HepG2 (cell line): ENCODE results near the gene GJA3. TPM values are rescaled to one million over a fixed set of nuclear protein-coding genes. Genes with fewer than 3 reads are reported as not detected.
A peak's percentile ranks its signal among the peaks of the same experiment; 100 is the strongest.

ENCODE experiments used
- BORCS8-MEF2B ChIP-seq: sonication (generic); formaldehyde crosslinking; IDR thresholded peaks from 2 replicates; pipeline ENCODE4 v1.8.0; 2022; ENCODE audit warnings: mild to moderate bottlenecking, missing genetic modification reagents
- CREM ChIP-seq, 2 experiments: sonication (generic) in 1 of 2; formaldehyde crosslinking in 1 of 2; IDR thresholded peaks; 2 replicates each; pipeline versions ENCODE4 v1.4.0 to v1.6.1; 2016 to 2020; ENCODE audit warnings: antibody characterized with exemption in 1 of 2, mild to moderate bottlenecking in 1 of 2, missing genetic modification reagents in 1 of 2
- DPF2 ChIP-seq: sonication (generic); formaldehyde crosslinking; IDR thresholded peaks from 2 replicates; pipeline ENCODE4 v1.4.0; 2020; ENCODE audit warnings: mild to moderate bottlenecking, low read depth, missing genetic modification reagents, borderline replicate concordance
- HDAC2 ChIP-seq: sonication (generic); formaldehyde crosslinking; IDR thresholded peaks from 2 replicates; pipeline ENCODE4 v1.4.0; 2020; ENCODE audit warnings: missing genetic modification reagents
- KMT2A ChIP-seq: sonication (generic); formaldehyde crosslinking; IDR thresholded peaks from 2 replicates; pipeline ENCODE4 v1.4.0; 2020; ENCODE audit warnings: missing genetic modification reagents
- PHF8 ChIP-seq: sonication (generic); formaldehyde crosslinking; IDR thresholded peaks from 2 replicates; pipeline ENCODE4 v1.5.0; 2020; ENCODE audit warnings: missing genetic modification reagents
- RBAK ChIP-seq: sonication (generic); formaldehyde crosslinking; IDR thresholded peaks from 2 replicates; pipeline ENCODE4 v1.5.1; 2020; ENCODE audit warnings: mild to moderate bottlenecking, missing genetic modification reagents
- SNAI1 ChIP-seq: sonication (generic); formaldehyde crosslinking; IDR thresholded peaks from 2 replicates; pipeline ENCODE4 v1.5.0; 2020; ENCODE audit warnings: mild to moderate bottlenecking, missing genetic modification reagents, borderline replicate concordance
- SP5 ChIP-seq: IDR thresholded peaks from 2 replicates; pipeline ENCODE4 v1.6.1; 2016; ENCODE audit warnings: low read depth, borderline replicate concordance
- TOPORS ChIP-seq: sonication (generic); formaldehyde crosslinking; IDR thresholded peaks from 2 replicates; pipeline ENCODE4 v1.8.0; 2023; ENCODE audit warnings: mild to moderate bottlenecking, missing genetic modification reagents
- ZBTB42 ChIP-seq: sonication (generic); formaldehyde crosslinking; IDR thresholded peaks from 2 replicates; pipeline ENCODE4 v1.5.0; 2020; ENCODE audit warnings: mild to moderate bottlenecking, missing genetic modification reagents
- ZNF713 ChIP-seq: sonication (generic); formaldehyde crosslinking; IDR thresholded peaks from 2 replicates; pipeline ENCODE4 v1.4.0; 2020; ENCODE audit warnings: mild to moderate bottlenecking, missing genetic modification reagents
- polyA plus RNA-seq, 8 experiments: library from polyadenylated mRNA; depleted of rRNA in 3 of 8; stranded (reverse) in 7 of 8; unstranded in 1 of 8; fragments of >200 nt; fragmentation: Illumina TruSeq in 4 of 8; extraction: Trizol in 4 of 8; gene quantifications; 2 replicates each; pipeline versions ENCODE4 v1.2.1 to v1.2.3, GENCODE V29; 2011 to 2016; ENCODE audit warnings: low read depth in 4 of 8, missing spikeins in 1 of 8, mixed read lengths in 1 of 8; ENCODE audit not compliant: insufficient read depth in 1 of 8
- total RNA-seq, 5 experiments: library from RNA; depleted of rRNA; stranded (reverse); fragments of >200 nt; fragmentation: Illumina TruSeq; extraction: Trizol; gene quantifications; 2 replicates each; pipeline ENCODE4 v1.2.3, GENCODE V29; 2016; ENCODE audit warnings: low read depth in 1 of 5
- TF ChIP-seq, protein P1 (sequence below): sonication (generic); formaldehyde crosslinking; IDR thresholded peaks from 2 replicates; pipeline ENCODE4 v1.5.1; 2020; ENCODE audit warnings: mild to moderate bottlenecking, missing genetic modification reagents, borderline replicate concordance
- TF ChIP-seq, protein P2 (sequence below): IDR thresholded peaks from 2 replicates; pipeline ENCODE4 v1.6.1; 2016; ENCODE audit warnings: low read depth, borderline replicate concordance
- TF ChIP-seq, protein P3 (sequence below): sonication (generic); formaldehyde crosslinking; IDR thresholded peaks from 2 replicates; pipeline ENCODE4 v1.5.1; 2020; ENCODE audit warnings: mild to moderate bottlenecking, missing genetic modification reagents, moderate library complexity
- TF ChIP-seq, protein P4 (sequence below): sonication (generic); formaldehyde crosslinking; IDR thresholded peaks from 2 replicates; pipeline ENCODE4 v1.8.1; 2023; ENCODE audit warnings: mild to moderate bottlenecking, moderate library complexity, missing genetic modification reagents

The GJA3 gene
- total and polyA plus RNA-seq, 2 of the 13 experiments (the other 11 are each of a cell fraction or from before 2014, with no cell fraction given) = 0.04 TPM

DNA sequence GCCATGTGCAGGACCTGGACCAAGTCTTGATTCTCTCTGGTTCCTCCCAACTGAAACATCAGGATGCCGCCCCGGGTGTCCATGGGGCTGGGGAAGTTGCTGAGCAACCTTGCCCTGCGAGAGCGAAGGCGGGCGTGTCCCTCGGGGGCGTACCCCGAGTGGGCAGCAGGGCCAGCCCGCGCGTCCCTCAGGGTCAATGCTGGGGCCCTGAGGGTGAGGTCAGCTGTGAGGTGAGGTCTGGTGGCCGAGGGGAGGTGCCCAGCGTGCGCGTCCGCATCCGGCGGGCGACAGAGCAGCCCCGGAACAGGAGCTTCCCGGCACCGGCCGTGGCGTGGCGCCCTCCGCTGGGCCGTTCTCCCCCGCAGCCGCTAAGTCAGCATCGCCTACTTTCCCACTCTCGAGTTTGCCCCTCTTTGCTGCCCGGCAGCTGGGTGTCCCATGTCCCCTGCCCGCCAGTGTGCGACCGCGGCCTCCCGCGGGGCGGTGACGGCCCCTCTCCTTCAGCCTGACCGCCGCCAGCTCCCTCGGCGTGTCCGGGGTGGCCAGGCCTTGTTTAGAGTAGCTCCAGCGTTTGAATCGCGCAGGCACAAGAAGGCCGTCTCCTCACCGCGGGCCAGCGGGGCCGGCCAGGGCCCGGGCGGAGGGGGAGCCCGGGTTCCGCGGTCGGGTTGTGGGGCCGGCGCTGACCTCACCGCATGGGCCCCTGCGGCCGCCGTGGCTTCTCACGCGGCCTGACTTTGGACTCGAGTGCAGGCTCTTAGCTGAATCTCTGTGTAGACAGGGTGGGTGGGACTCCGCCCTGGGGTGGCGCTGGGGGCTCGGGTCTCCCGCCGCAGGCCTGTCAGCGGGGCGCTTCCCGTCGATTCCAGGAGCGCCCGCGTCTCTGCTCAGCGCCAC lies 33.0 kb downstream of the GJA3 start (continued):
- TF ChIP-seq, protein P1, sequence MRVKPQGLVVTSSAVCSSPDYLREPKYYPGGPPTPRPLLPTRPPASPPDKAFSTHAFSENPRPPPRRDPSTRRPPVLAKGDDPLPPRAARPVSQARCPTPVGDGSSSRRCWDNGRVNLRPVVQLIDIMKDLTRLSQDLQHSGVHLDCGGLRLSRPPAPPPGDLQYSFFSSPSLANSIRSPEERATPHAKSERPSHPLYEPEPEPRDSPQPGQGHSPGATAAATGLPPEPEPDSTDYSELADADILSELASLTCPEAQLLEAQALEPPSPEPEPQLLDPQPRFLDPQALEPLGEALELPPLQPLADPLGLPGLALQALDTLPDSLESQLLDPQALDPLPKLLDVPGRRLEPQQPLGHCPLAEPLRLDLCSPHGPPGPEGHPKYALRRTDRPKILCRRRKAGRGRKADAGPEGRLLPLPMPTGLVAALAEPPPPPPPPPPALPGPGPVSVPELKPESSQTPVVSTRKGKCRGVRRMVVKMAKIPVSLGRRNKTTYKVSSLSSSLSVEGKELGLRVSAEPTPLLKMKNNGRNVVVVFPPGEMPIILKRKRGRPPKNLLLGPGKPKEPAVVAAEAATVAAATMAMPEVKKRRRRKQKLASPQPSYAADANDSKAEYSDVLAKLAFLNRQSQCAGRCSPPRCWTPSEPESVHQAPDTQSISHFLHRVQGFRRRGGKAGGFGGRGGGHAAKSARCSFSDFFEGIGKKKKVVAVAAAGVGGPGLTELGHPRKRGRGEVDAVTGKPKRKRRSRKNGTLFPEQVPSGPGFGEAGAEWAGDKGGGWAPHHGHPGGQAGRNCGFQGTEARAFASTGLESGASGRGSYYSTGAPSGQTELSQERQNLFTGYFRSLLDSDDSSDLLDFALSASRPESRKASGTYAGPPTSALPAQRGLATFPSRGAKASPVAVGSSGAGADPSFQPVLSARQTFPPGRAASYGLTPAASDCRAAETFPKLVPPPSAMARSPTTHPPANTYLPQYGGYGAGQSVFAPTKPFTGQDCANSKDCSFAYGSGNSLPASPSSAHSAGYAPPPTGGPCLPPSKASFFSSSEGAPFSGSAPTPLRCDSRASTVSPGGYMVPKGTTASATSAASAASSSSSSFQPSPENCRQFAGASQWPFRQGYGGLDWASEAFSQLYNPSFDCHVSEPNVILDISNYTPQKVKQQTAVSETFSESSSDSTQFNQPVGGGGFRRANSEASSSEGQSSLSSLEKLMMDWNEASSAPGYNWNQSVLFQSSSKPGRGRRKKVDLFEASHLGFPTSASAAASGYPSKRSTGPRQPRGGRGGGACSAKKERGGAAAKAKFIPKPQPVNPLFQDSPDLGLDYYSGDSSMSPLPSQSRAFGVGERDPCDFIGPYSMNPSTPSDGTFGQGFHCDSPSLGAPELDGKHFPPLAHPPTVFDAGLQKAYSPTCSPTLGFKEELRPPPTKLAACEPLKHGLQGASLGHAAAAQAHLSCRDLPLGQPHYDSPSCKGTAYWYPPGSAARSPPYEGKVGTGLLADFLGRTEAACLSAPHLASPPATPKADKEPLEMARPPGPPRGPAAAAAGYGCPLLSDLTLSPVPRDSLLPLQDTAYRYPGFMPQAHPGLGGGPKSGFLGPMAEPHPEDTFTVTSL (CRISPR knock-in tag) = no peak
- 0 out of 2 replicates have a peak, but pooled peaks have one; percentile 14 for TF ChIP-seq SNAI1
- TF ChIP-seq HDAC2 (CRISPR knock-in tag) = peak; percentile 60
- peak; percentile 74; the same call in 1 of the 2 replicates for TF ChIP-seq ZBTB42 (CRISPR knock-in tag)
- TF ChIP-seq, protein P2, sequence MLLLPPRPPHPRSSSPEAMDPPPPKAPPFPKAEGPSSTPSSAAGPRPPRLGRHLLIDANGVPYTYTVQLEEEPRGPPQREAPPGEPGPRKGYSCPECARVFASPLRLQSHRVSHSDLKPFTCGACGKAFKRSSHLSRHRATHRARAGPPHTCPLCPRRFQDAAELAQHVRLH (CRISPR knock-in tag) = no peak
- 0 out of 2 replicates have a peak, but pooled peaks have one; percentile 53 for TF ChIP-seq BORCS8-MEF2B (CRISPR knock-in tag)
- peak; percentile 23; the same call in 1 of the 2 replicates for TF ChIP-seq SP5 (CRISPR knock-in tag)
- TF ChIP-seq PHF8 (CRISPR knock-in tag) = peak; percentile 95
- TF ChIP-seq RBAK (CRISPR knock-in tag) = no peak
- no peak; the same call in 1 of the 2 replicates for TF ChIP-seq ZNF713 (CRISPR knock-in tag)
- TF ChIP-seq, protein P3, sequence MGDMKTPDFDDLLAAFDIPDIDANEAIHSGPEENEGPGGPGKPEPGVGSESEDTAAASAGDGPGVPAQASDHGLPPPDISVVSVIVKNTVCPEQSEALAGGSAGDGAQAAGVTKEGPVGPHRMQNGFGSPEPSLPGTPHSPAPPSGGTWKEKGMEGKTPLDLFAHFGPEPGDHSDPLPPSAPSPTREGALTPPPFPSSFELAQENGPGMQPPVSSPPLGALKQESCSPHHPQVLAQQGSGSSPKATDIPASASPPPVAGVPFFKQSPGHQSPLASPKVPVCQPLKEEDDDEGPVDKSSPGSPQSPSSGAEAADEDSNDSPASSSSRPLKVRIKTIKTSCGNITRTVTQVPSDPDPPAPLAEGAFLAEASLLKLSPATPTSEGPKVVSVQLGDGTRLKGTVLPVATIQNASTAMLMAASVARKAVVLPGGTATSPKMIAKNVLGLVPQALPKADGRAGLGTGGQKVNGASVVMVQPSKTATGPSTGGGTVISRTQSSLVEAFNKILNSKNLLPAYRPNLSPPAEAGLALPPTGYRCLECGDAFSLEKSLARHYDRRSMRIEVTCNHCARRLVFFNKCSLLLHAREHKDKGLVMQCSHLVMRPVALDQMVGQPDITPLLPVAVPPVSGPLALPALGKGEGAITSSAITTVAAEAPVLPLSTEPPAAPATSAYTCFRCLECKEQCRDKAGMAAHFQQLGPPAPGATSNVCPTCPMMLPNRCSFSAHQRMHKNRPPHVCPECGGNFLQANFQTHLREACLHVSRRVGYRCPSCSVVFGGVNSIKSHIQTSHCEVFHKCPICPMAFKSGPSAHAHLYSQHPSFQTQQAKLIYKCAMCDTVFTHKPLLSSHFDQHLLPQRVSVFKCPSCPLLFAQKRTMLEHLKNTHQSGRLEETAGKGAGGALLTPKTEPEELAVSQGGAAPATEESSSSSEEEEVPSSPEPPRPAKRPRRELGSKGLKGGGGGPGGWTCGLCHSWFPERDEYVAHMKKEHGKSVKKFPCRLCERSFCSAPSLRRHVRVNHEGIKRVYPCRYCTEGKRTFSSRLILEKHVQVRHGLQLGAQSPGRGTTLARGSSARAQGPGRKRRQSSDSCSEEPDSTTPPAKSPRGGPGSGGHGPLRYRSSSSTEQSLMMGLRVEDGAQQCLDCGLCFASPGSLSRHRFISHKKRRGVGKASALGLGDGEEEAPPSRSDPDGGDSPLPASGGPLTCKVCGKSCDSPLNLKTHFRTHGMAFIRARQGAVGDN (CRISPR knock-in tag) = peak; percentile 94
- peak; percentile 37; the same call in 1 of the 2 replicates for TF ChIP-seq KMT2A (CRISPR knock-in tag)
- TF ChIP-seq DPF2 (CRISPR knock-in tag) = no peak
- TF ChIP-seq CREM (IDR thresholded peaks at IDR 0.05) = no peak
- no peak for TF ChIP-seq CREM (CRISPR knock-in tag; IDR thresholded peaks at IDR 0.05)
- no peak for TF ChIP-seq TOPORS (CRISPR knock-in tag)
- TF ChIP-seq, protein P4, sequence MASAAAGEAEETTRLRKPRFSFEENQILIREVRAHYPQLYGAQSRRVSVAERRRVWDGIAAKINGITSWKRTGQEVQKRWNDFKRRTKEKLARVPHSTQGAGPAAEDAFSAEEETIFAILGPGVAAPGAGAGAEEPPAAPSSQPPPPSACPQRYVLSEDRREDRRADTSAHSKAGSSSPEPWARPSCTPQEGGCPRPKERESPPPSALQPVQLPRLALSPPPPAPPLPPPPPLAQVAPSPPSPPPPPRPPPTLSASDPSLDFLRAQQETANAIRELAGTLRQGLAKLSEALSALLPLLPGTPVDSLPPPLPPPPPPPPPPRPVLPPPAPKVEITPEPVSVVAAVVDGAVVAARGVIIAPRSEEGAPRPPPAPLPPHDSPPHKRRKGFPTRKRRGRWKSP = peak; percentile 30; the same call in 1 of the 2 replicates
